Peyer's patch (tissue), 4 donors: ENCODE measurements around the gene EN2.

Experiments
- POLR2A ChIP-seq, 2 donors: fragments of 450-650 bp; IDR thresholded peaks; one replicate each; pipeline ENCODE4 v1.5.1; 2017; ENCODE audit warnings: antibody characterized with exemption in 2 of 2, mild to moderate bottlenecking in 2 of 2, moderate library complexity in 2 of 2
- TF ChIP-seq, protein P1 (sequence below), 6 experiments: fragments of 450-650 bp in 4 of 6; fragments of 200-600 bp in 2 of 6; sonication (generic) in 1 of 6; IDR thresholded peaks; one replicate each; pipeline ENCODE4 v1.5.1; 2017 to 2019; ENCODE audit warnings: antibody characterized with exemption in 6 of 6, mild to moderate bottlenecking in 3 of 6, moderate library complexity in 1 of 6

DNA sequence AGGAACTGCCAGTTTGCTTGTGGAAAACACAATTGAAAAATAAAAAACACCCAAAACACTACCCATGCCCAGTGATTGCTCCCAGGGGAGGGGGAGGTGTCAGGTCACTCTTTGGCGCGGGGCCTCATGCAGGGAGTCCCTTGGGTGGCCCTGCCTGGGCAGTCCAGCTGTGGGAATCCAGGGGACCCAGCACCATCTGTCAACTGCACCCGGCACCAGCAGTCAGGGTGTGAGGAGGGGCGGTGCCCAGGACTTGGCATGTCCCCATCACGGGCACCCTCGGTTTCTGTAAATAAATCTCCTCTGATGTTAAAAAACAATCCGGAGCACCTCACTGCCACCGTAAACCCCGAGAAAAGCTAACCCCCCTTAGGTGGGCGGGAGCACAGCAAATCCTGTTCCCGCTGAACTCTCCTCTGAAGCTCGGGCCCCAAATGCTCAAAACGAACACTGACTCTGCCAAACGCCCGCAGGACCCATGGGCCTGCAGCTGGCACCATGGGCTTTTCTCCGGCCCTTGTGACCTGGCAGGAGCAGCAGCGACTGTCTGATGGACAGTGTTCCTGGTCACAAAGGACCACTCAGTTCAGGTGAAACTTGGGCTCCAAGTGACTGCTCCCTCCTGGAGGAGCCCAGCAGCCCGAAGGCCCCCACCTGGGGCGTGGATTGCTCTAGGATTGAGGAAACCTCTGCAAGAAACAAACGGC is 18.5 kb upstream of the EN2 start:
- no peak for TF ChIP-seq POLR2A (IDR thresholded peaks at IDR 0.05)
- TF ChIP-seq, protein P1, sequence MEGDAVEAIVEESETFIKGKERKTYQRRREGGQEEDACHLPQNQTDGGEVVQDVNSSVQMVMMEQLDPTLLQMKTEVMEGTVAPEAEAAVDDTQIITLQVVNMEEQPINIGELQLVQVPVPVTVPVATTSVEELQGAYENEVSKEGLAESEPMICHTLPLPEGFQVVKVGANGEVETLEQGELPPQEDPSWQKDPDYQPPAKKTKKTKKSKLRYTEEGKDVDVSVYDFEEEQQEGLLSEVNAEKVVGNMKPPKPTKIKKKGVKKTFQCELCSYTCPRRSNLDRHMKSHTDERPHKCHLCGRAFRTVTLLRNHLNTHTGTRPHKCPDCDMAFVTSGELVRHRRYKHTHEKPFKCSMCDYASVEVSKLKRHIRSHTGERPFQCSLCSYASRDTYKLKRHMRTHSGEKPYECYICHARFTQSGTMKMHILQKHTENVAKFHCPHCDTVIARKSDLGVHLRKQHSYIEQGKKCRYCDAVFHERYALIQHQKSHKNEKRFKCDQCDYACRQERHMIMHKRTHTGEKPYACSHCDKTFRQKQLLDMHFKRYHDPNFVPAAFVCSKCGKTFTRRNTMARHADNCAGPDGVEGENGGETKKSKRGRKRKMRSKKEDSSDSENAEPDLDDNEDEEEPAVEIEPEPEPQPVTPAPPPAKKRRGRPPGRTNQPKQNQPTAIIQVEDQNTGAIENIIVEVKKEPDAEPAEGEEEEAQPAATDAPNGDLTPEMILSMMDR (IDR thresholded peaks at IDR 0.05) = no peak
